ENCODE measurements around the gene MXD4.

The MXD4 gene

DNA sequence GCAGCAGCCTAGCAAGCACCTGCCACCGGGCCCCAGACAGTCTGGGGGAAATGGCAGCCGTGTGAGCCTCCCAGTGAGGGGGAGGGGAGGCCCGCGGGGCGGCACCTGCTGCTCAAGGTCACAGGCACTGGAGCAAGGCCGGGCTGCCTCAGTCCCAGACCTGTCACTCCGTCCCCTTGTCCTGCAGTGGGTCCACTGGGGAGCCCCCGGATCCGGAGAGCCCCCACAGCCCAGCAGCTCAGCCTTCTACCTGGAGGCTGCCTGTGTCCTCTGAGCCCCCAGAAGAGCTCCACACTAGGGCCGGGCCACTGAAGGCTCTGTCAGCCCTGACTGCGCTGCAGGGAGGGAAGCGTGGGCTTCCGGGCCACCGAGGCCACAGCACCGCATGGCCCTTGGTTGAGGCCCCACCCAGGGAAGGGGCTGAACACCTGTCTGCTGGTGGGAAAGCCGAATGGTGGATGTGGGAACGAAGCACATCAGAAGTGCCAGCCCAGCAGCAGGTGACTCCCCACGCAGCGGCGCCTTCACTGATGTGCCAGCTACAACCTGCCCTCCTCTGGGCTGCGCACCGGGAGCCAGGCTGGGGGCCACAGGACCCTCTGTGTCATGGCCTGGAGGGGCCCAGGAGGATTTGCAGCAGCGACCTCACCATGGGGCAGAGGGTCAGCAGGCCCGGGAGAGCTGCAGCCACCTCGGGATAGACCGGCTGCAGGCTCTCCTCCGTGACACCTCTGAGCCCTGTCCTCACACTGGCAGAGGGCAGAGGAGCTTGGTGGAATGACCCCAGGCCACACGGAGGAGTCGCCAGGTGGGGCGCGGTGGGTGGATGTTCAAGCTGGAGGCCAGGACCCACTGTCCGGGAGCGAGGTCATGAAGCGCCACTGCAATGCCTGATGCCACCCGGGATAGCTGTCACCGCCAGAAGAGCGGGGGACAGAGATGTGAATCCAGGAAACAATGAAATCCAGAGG, 35.0 kb upstream of the MXD4 start:
- TF ChIP-seq, protein P1, sequence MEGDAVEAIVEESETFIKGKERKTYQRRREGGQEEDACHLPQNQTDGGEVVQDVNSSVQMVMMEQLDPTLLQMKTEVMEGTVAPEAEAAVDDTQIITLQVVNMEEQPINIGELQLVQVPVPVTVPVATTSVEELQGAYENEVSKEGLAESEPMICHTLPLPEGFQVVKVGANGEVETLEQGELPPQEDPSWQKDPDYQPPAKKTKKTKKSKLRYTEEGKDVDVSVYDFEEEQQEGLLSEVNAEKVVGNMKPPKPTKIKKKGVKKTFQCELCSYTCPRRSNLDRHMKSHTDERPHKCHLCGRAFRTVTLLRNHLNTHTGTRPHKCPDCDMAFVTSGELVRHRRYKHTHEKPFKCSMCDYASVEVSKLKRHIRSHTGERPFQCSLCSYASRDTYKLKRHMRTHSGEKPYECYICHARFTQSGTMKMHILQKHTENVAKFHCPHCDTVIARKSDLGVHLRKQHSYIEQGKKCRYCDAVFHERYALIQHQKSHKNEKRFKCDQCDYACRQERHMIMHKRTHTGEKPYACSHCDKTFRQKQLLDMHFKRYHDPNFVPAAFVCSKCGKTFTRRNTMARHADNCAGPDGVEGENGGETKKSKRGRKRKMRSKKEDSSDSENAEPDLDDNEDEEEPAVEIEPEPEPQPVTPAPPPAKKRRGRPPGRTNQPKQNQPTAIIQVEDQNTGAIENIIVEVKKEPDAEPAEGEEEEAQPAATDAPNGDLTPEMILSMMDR (IDR thresholded peaks at IDR 0.05), result no peak

DNA sequence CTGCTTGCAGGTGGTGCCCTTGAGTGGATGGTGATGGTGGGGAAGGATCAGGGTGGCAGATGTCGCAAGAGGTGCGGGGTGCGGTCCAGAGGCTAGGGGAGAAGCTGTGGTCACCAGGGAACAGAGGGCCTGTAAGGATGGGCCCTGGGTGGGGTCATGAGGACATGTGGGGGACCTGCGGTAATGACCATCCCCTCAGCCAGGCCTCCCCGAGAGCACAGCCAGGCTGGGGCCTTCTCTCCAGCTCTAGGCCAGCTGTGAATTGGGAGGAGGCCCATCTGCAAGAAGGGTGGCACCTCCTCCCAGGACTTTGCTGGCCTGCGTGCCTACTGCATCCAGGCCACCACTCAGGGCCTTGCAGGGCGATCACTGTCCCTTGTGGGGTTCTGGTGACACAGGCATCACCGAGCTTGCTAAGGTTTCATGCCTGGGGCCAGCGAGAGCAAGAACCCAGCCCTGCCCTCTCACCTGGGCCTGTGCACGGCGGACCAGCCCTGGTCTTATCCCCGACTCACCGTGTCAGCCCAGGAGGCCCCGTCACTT, 34.1 kb upstream of the MXD4 start:
- TF ChIP-seq, protein P1 (IDR thresholded peaks at IDR 0.05), result no peak

DNA sequence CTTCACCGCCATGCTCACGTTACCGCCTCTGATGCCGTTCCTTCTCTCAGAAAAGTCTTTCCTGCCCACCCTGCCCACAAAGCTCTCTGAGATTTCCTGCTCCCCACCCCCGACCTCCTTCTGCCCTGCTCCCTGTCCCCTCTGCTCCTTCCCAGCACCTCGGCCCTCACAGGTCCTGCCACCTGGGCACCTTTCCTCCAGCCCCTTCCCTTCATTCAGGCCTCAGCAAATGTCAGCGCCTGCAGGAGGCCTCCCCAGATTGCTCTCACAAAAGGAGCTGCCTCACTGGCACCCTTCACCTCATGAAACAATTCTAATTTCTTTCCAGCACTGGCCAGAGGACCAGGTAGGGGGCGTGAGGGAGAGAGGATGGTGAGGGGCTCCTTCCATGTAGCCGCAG, 33.6 kb upstream of the MXD4 start:
- TF ChIP-seq, protein P1 (IDR thresholded peaks at IDR 0.05), result no peak

DNA sequence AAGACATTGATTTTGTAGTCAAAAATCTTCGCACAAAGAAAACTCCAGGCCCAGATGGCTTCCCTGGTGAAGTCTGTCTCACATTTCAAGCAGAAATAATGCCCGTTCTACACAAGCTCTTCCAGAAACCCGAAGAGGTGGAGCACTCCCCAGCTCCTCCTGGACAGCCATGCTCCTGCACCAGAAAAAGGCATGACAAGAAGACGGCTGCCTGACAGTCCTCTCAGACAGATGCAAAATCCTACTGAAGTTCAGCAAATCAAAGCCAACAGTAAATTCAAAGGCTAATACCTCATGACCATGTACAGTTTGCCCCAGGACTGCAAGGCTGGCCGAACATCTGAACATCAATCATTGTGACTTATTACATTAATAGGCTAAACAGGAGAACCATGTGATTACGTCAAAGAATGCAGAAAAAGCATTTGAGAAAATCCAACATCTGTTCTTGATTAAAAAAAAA, 30.8 kb upstream of the MXD4 start:
- TF ChIP-seq, protein P1 (IDR thresholded peaks at IDR 0.05), result no peak

DNA sequence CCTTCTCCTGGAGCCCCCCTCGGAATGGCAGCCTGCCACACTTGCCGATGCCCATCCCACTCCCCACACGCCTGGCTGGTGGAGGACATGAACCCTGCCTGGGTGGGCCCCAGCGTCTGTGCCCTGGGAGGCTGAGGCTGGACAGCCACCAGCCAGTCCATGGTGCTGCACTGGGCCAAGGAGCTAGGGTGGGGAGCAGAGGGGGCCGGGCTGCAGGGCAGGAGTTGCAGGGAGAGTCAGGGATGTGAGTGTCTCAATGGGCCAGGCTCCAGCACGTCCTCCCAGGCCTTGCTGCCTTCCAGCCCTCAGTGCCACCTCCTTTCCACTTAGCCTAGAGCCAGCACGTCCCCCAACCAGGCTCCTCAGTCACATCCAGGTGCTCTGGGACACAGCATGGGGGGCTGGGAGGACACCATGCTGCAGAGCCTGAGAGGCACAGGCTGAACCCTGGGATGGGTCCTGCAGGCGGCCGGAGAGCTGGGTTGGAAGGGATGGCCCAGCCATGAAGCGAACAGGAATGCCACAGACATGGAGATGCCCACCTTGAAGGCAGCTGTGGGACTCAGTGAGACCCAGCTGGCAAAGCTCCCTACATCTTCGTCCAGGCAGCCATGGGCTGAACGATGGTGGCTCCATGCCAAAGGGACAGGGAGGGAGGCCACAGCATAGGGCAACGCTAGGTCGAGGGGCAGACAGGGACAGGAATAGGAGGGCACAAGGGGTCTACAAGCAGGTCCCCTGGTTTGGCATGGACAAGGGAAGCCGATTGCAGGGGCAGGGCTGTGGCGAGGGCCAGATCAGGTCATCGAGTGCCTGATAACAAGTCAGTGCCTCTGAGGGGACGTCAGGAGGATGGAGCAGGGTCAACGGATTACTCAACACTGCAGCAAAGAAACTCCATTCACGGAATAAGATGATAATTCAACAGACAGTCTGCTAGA, 30.1 kb upstream of the MXD4 start:
- TF ChIP-seq, protein P1 (IDR thresholded peaks at IDR 0.05), result no peak

DNA sequence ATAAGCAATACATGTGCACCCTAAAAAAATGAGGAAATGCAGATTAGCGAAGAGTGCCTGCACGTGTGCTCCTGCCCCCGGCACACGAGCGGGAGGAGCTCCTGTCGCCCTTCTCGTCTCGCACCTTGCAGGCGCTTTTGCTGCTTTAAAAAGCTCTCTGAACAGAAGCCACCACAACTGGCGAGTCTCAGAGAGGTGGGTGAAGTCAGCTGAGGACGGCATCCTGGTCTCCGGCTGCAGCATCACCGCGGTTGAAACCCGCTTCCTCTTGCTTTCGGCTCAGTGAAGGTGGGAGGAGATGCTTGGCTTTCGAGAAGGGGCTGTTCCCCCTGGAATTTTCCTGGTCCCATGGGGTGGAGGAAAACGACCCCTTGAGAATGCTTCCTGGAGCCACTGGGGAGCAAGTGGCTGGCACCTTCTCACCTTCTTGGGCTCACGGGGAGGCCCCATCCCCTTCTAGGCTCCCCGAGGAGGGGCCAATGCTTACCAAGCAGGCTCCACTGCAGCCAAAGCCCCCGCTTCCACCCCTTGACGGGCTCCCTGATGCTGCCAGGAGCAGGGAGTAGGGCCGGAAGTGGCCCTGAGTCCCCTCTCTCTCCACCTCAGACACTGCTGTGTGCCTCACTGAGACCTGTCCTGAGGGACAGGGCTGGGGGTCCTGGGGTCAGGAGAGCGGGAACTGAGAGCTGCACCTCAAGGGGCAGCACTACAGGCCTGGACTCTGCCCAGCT, 29.2 kb upstream of the MXD4 start:
- TF ChIP-seq, protein P1 (IDR thresholded peaks at IDR 0.05), result no peak

Measured in LNCAP (cell line).